SK-N-SH (cell line): Measurements from ENCODE around the gene GDI2.

Experiments used
- CHD2 ChIP-seq: fragments of 150-350 bp; IDR thresholded peaks from 2 replicates; pipeline ENCODE4 v1.6.1; 2018; ENCODE audit warnings: low read length; ENCODE audit not compliant: partially characterized antibody
- EP300 ChIP-seq, 2 experiments: IDR thresholded peaks; 2 replicates each; pipeline versions ENCODE4 v1.4.0 to v1.6.1; 2012; ENCODE audit warnings: borderline replicate concordance in 1 of 2, low read depth in 1 of 2, low read length in 1 of 2
- EZH2phosphoT487 ChIP-seq: fragments of 200-600 bp; sonication (generic); IDR thresholded peaks from 2 replicates; pipeline ENCODE4 v1.6.1; 2017; ENCODE audit warnings: low read depth, mixed run types, mild to moderate bottlenecking, antibody characterized with exemption, moderate library complexity, borderline replicate concordance
- FOXJ3 ChIP-seq: sonication (generic); formaldehyde crosslinking; IDR thresholded peaks from 2 replicates; pipeline ENCODE4 v1.5.1; 2020; ENCODE audit warnings: mild to moderate bottlenecking, missing genetic modification reagents
- FOXM1 ChIP-seq: IDR thresholded peaks from 2 replicates; pipeline ENCODE4 v1.4.0; 2012; ENCODE audit warnings: low read depth, mild to moderate bottlenecking
- GATA2 ChIP-seq: sonication (generic); formaldehyde crosslinking; IDR thresholded peaks from 2 replicates; pipeline ENCODE4 v1.5.0; 2020; ENCODE audit warnings: mild to moderate bottlenecking, missing genetic modification reagents
- JUND ChIP-seq: IDR thresholded peaks from 2 replicates; pipeline ENCODE4 v1.4.0; 2012
- MXI1 ChIP-seq: IDR thresholded peaks from 2 replicates; pipeline ENCODE4 v1.6.1; 2012; ENCODE audit warnings: mild to moderate bottlenecking, low read depth, low read length, improper control_type of control experiment
- POLR2AphosphoS5 ChIP-seq: IDR thresholded peaks from 2 replicates; pipeline ENCODE4 v1.6.1; 2012; ENCODE audit warnings: low read depth, low read length
- TAF1 ChIP-seq: IDR thresholded peaks from 2 replicates; pipeline ENCODE4 v1.6.1; 2012; ENCODE audit warnings: low read depth, mild to moderate bottlenecking, low read length, moderate library complexity, borderline replicate concordance
- TEAD4 ChIP-seq: IDR thresholded peaks from 2 replicates; pipeline ENCODE4 v1.4.0; 2012; ENCODE audit warnings: mild to moderate bottlenecking, borderline replicate concordance; ENCODE audit not compliant: insufficient read depth
- YY1 ChIP-seq: IDR thresholded peaks from 2 replicates; pipeline ENCODE4 v1.4.0; 2012; ENCODE audit warnings: low read depth, mild to moderate bottlenecking
- TF ChIP-seq, protein P1 (sequence below): fragments of 200-600 bp; sonication (generic); IDR thresholded peaks from 2 replicates; pipeline ENCODE4 v1.6.1; 2017; ENCODE audit warnings: antibody characterized with exemption, mild to moderate bottlenecking, moderate library complexity
- TF ChIP-seq, protein P2 (sequence below): IDR thresholded peaks from 2 replicates; pipeline ENCODE4 v1.6.1; 2012; ENCODE audit warnings: mild to moderate bottlenecking, low read depth, low read length, moderate library complexity

DNA sequence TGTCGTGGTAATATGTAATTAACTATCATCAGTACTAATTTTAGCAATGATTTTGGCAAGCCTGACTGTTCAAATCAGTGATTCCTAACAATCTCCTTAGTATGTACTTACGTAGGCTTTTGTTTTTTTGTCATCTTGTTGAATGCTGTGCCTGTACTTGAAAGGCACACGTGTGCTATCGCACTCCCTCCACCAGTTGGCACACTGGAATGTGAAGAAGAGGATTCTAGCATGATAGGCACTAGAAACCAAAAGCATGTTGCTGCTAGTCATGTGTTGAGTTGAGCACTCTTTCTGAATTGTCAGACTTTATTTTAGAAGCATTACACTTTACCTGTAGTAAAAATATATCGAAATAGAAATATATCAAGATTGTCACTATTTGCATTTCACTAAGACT, 69.5 kb downstream of the GDI2 start:
- TF ChIP-seq EZH2phosphoT487 = no peak
- TF ChIP-seq, protein P1, sequence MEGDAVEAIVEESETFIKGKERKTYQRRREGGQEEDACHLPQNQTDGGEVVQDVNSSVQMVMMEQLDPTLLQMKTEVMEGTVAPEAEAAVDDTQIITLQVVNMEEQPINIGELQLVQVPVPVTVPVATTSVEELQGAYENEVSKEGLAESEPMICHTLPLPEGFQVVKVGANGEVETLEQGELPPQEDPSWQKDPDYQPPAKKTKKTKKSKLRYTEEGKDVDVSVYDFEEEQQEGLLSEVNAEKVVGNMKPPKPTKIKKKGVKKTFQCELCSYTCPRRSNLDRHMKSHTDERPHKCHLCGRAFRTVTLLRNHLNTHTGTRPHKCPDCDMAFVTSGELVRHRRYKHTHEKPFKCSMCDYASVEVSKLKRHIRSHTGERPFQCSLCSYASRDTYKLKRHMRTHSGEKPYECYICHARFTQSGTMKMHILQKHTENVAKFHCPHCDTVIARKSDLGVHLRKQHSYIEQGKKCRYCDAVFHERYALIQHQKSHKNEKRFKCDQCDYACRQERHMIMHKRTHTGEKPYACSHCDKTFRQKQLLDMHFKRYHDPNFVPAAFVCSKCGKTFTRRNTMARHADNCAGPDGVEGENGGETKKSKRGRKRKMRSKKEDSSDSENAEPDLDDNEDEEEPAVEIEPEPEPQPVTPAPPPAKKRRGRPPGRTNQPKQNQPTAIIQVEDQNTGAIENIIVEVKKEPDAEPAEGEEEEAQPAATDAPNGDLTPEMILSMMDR = no peak
- no peak for TF ChIP-seq CHD2
- TF ChIP-seq JUND = no peak
- TF ChIP-seq, protein P2, sequence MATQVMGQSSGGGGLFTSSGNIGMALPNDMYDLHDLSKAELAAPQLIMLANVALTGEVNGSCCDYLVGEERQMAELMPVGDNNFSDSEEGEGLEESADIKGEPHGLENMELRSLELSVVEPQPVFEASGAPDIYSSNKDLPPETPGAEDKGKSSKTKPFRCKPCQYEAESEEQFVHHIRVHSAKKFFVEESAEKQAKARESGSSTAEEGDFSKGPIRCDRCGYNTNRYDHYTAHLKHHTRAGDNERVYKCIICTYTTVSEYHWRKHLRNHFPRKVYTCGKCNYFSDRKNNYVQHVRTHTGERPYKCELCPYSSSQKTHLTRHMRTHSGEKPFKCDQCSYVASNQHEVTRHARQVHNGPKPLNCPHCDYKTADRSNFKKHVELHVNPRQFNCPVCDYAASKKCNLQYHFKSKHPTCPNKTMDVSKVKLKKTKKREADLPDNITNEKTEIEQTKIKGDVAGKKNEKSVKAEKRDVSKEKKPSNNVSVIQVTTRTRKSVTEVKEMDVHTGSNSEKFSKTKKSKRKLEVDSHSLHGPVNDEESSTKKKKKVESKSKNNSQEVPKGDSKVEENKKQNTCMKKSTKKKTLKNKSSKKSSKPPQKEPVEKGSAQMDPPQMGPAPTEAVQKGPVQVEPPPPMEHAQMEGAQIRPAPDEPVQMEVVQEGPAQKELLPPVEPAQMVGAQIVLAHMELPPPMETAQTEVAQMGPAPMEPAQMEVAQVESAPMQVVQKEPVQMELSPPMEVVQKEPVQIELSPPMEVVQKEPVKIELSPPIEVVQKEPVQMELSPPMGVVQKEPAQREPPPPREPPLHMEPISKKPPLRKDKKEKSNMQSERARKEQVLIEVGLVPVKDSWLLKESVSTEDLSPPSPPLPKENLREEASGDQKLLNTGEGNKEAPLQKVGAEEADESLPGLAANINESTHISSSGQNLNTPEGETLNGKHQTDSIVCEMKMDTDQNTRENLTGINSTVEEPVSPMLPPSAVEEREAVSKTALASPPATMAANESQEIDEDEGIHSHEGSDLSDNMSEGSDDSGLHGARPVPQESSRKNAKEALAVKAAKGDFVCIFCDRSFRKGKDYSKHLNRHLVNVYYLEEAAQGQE = no peak
- TF ChIP-seq MXI1 = no peak
- no peak for TF ChIP-seq FOXM1
- no peak for TF ChIP-seq POLR2AphosphoS5
- no peak for TF ChIP-seq YY1
- TF ChIP-seq TAF1 = no peak
- TF ChIP-seq TEAD4 = no peak
- no peak for TF ChIP-seq FOXJ3 (CRISPR knock-in tag)
- TF ChIP-seq EP300 (IDR thresholded peaks at IDR 0.05; ENCODE audit: borderline replicate concordance in 1 of 2, low read depth in 1 of 2, low read length in 1 of 2) = no peak
- TF ChIP-seq GATA2 (CRISPR knock-in tag) = no peak
